Peyer's patch (tissue), 4 donors: ENCODE results near the gene RHOU. TPM values are rescaled to one million over a fixed set of nuclear protein-coding genes. Genes with fewer than 3 reads are reported as not detected.
A peak's percentile ranks its signal among the peaks of the same experiment; 100 is the strongest.

ENCODE experiments used
- DNase-seq, 3 donors: peaks; one replicate each; pipeline ENCODE4 v3.0.0-alpha.2; 2017 to 2019
- H3K27ac ChIP-seq, 4 donors: fragments of 200-600 bp; sonication (generic); one replicate each; pipeline ENCODE4 v1.5.1; 2016 to 2019
- H3K27me3 ChIP-seq, 2 donors: fragments of 200-600 bp; sonication (generic); one replicate each; pipeline ENCODE4 v1.5.1; 2019
- H3K36me3 ChIP-seq, 3 donors: fragments of 200-600 bp; sonication (generic); one replicate each; pipeline ENCODE4 v1.5.1; 2016 to 2019
- H3K4me1 ChIP-seq, 4 donors: fragments of 200-600 bp; sonication (generic); one replicate each; pipeline ENCODE4 v1.5.1; 2016 to 2019
- H3K4me3 ChIP-seq, 4 donors: fragments of 200-600 bp; sonication (generic); 1 replicate in 3 of 4; 2 replicates in 1 of 4; pipeline ENCODE4 v1.5.1; 2016 to 2019; ENCODE audit warnings: mild to moderate bottlenecking in 1 of 4
- H3K9me3 ChIP-seq, 4 donors: fragments of 200-600 bp; sonication (generic); one replicate each; pipeline ENCODE4 v1.5.1; 2016 to 2019; ENCODE audit warnings: mild to moderate bottlenecking in 1 of 4
- POLR2A ChIP-seq, 2 donors: fragments of 450-650 bp; IDR thresholded peaks; one replicate each; pipeline ENCODE4 v1.5.1; 2017; ENCODE audit warnings: antibody characterized with exemption in 2 of 2, mild to moderate bottlenecking in 2 of 2, moderate library complexity in 2 of 2
- total RNA-seq, 4 donors: library from RNA; depleted of rRNA; stranded (reverse); fragments of >200 nt; gene quantifications; one replicate each; pipeline ENCODE4 v1.1.0, GENCODE V29; 2016
- TF ChIP-seq, protein P1 (sequence below), 6 experiments: fragments of 450-650 bp in 4 of 6; fragments of 200-600 bp in 2 of 6; sonication (generic) in 1 of 6; IDR thresholded peaks; one replicate each; pipeline ENCODE4 v1.5.1; 2017 to 2019; ENCODE audit warnings: antibody characterized with exemption in 6 of 6, mild to moderate bottlenecking in 3 of 6, moderate library complexity in 1 of 6

Gene RHOU
- total RNA-seq, 4 donors from 2014 or later: 14.0 to 62.0 (median 42.1) TPM

- TF ChIP-seq, protein P1, sequence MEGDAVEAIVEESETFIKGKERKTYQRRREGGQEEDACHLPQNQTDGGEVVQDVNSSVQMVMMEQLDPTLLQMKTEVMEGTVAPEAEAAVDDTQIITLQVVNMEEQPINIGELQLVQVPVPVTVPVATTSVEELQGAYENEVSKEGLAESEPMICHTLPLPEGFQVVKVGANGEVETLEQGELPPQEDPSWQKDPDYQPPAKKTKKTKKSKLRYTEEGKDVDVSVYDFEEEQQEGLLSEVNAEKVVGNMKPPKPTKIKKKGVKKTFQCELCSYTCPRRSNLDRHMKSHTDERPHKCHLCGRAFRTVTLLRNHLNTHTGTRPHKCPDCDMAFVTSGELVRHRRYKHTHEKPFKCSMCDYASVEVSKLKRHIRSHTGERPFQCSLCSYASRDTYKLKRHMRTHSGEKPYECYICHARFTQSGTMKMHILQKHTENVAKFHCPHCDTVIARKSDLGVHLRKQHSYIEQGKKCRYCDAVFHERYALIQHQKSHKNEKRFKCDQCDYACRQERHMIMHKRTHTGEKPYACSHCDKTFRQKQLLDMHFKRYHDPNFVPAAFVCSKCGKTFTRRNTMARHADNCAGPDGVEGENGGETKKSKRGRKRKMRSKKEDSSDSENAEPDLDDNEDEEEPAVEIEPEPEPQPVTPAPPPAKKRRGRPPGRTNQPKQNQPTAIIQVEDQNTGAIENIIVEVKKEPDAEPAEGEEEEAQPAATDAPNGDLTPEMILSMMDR (IDR thresholded peaks at IDR 0.05): no peak
- no peak for TF ChIP-seq POLR2A (IDR thresholded peaks at IDR 0.05)
- no peak for DNase-seq
- no peaks in the 10 kb centered on the region for H3K27me3 ChIP-seq
Observed at GRCh38 chr1:228777236-228777635, 42.0 kb downstream of the RHOU start.

GRCh38 chr1:228778026-228778425 is 42.7 kb downstream of the RHOU start:
- Histone ChIP-seq H3K27ac (no peak overlapping the region), H3K4me3 (no peak overlapping the region), H3K9me3 (no peaks in the 10 kb centered on the region), H3K27me3 (no peaks in the 10 kb centered on the region), H3K4me1 (peaks cover 0 to 4% (median 0%) of the 10 kb centered on the region in 4 donors), H3K36me3 (no peaks in the 10 kb centered on the region)
- DNase-seq: no peak
- TF ChIP-seq POLR2A (IDR thresholded peaks at IDR 0.05): no peak
- TF ChIP-seq, protein P1 (IDR thresholded peaks at IDR 0.05): no peak

More at GRCh38 chr1:228777236-228777635, 42.0 kb downstream of the RHOU start:
- H3K9me3 ChIP-seq: no peaks in the 10 kb centered on the region
- H3K27ac ChIP-seq: no peak overlapping the region
- no peaks in the 10 kb centered on the region for H3K36me3 ChIP-seq
- peaks cover 0 to under 1% (median under 1%) of the 10 kb centered on the region in 4 donors for H3K4me1 ChIP-seq
- no peak overlapping the region for H3K4me3 ChIP-seq

DNA sequence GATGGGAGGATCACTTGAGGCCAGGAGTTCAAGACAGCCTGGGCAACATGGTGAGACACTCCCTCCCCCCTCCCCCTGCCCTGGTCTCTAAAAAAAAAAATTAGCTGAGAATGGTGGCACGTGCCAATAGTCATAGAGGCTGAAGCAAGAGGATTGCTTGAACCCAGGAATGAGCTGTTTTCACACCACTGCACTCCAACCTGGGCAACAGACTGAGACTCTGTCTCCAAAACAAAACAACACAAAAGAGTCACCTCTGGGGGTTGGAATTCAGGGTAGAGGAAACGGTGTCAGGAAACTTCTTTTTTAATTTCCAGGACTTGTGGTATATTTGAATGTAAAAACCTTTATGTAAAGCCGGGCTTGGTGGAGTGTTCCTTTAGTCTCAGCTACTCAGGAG is 43.2 kb downstream of the RHOU start:
- no peak overlapping the region for H3K27ac ChIP-seq
- H3K4me3 ChIP-seq: no peak overlapping the region
- no peaks in the 10 kb centered on the region for H3K36me3 ChIP-seq
- no peaks in the 10 kb centered on the region for H3K27me3 ChIP-seq
- no peak for DNase-seq
- no peaks in the 10 kb centered on the region for H3K9me3 ChIP-seq
- TF ChIP-seq, protein P1 (IDR thresholded peaks at IDR 0.05): no peak
- no peak for TF ChIP-seq POLR2A (IDR thresholded peaks at IDR 0.05)
- H3K4me1 ChIP-seq: peaks cover 0 to 4% (median 2%) of the 10 kb centered on the region in 4 donors

DNA sequence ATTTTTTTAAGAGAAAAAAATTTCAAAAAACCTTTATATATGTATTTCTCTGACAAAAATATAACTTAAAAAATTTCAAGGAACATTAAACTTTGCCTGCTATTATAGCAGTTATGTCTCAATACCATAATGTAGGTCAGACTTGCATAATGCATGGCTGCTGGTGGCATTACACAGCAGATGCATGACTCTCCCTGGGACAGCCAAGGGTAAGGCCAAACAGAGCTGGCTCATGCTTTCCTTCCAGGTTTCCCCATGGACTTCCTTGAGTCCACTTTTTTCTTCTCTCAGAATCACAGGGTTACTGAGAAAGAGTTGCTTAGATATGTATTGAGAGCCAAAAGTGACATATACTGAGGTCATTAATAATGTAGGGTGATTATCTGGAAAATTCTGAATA is 43.7 kb downstream of the RHOU start:
- no peaks in the 10 kb centered on the region for H3K36me3 ChIP-seq
- H3K9me3 ChIP-seq: no peaks in the 10 kb centered on the region
- no peak for TF ChIP-seq POLR2A (IDR thresholded peaks at IDR 0.05)
- TF ChIP-seq, protein P1 (IDR thresholded peaks at IDR 0.05): no peak
- peaks cover 0 to 8% (median 3%) of the 10 kb centered on the region in 4 donors for H3K4me1 ChIP-seq
- no peak overlapping the region for H3K27ac ChIP-seq
- no peak overlapping the region for H3K4me3 ChIP-seq
- no peak for DNase-seq
- no peaks in the 10 kb centered on the region for H3K27me3 ChIP-seq

DNA sequence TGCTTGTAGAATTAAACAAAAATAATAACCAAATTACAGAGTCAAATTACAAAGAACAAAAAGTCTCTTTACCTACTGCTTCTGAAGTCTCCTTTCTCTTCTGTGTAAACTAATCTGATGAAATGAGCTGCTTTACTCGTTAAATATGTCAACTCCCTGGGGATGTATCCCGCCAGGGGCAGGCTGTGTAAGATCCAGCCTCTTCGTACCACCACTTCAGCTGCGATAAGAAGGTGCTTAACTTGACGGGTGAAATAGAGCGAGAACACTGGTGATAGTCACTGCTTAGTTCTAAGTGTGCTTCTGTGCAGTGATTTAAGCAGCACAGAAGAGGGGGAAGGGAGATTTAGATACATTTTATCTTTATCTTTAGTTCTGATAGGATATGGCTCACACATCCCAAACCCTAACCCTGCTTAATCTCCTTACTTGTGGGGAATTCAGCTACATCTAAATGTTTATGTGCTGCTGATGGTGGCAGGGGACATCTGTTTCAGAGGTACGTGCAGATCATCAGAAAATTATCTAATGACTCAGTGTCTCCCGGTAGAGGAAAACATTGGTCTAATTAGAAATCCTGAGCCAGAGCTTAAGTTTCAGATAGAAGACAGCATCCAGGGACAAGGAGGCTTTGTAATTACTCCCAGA is 46.0 kb downstream of the RHOU start:
- TF ChIP-seq, protein P1 (IDR thresholded peaks at IDR 0.05): no peak
- TF ChIP-seq POLR2A (IDR thresholded peaks at IDR 0.05): no peak
- no peak for DNase-seq
- Histone ChIP-seq H3K27ac (peak overlapping the region in 1 of 4 donors; percentile 97), H3K27me3 (no peaks in the 10 kb centered on the region), H3K36me3 (no peaks in the 10 kb centered on the region), H3K4me1 (peaks cover 0 to 17% (median 4%) of the 10 kb centered on the region in 4 donors), H3K4me3 (no peak overlapping the region), H3K9me3 (no peaks in the 10 kb centered on the region)
